SK-N-SH (cell line): Measurements from ENCODE around the gene MBOAT2. TPM values are rescaled to one million over a fixed set of nuclear protein-coding genes. Genes with fewer than 3 reads are reported as not detected.
A peak's percentile ranks its signal among the peaks of the same experiment; 100 is the strongest.

Source experiments
- CTCF ChIA-PET: fragments of 300-600, 350-600 bp; formaldehyde crosslinking; extraction: SDS; loops from one replicate; lab custom pipeline; 2021; lab: Yijun Ruan, JAX
- POLR2A ChIA-PET: fragments of 350-600 bp; sonication (Branson Sonifier 250); formaldehyde crosslinking; extraction: SDS; loops from one replicate; lab custom pipeline; 2020; ENCODE audit warnings: antibody characterized with exemption, inconsistent platforms; lab: Yijun Ruan, JAX
- DNase-seq: peaks from one replicate; pipeline ENCODE4 v3.0.0; 2012
- H2AFZ ChIP-seq: fragments of 200-600 bp; sonication (generic); 2 replicates; pipeline ENCODE4 v1.8.1; 2016; ENCODE audit warnings: antibody characterized with exemption, mild to moderate bottlenecking, low read depth
- H3F3A ChIP-seq: fragments of 200-600 bp; sonication (generic); replicated peaks from 2 replicates; pipeline ENCODE3; 2016; ENCODE audit warnings: antibody characterized with exemption, mild to moderate bottlenecking; ENCODE audit not compliant: insufficient read depth
- H3K27ac ChIP-seq, 2 experiments: fragments of 200-500 bp in 1 of 2; fragments of 200-600 bp in 1 of 2; sonication (Bioruptor generic) in 1 of 2; sonication (generic), shearing (Covaris generic) in 1 of 2; 2 replicates each; pipeline versions ENCODE4 v1.5.1 to v1.6.1; 2014 to 2016; ENCODE audit warnings: low read depth in 2 of 2, inconsistent platforms in 1 of 2, low read length in 1 of 2, mild to moderate bottlenecking in 1 of 2, mixed read lengths in 1 of 2
- H3K27me3 ChIP-seq: fragments of 200-600 bp; sonication (generic), shearing (Covaris generic); 2 replicates; pipeline ENCODE4 v1.6.1; 2016; ENCODE audit warnings: mixed run types; ENCODE audit not compliant: insufficient read depth
- H3K36me3 ChIP-seq, 2 experiments: fragments of 200-500 bp in 1 of 2; fragments of 200-600 bp in 1 of 2; sonication (Bioruptor generic) in 1 of 2; sonication (generic) in 1 of 2; replicated peaks in 1 of 2; 2 replicates each; pipeline versions ENCODE3 to v1.5.1; 2014 to 2016; ENCODE audit warnings: low read length in 1 of 2, mild to moderate bottlenecking in 1 of 2; ENCODE audit not compliant: insufficient read depth in 2 of 2, control insufficient read depth in 1 of 2
- H3K4me1 ChIP-seq, 2 experiments: fragments of 200-500 bp in 1 of 2; fragments of 200-600 bp in 1 of 2; sonication (Bioruptor generic) in 1 of 2; sonication (generic), shearing (Covaris generic) in 1 of 2; 2 replicates each; pipeline versions ENCODE4 v1.5.1 to v1.6.1; 2014 to 2016; ENCODE audit warnings: low read depth in 1 of 2, low read length in 1 of 2, mixed run types in 1 of 2; ENCODE audit not compliant: insufficient read depth in 2 of 2, control insufficient read depth in 1 of 2
- H3K4me2 ChIP-seq: fragments of 200-600 bp; sonication (generic), shearing (Covaris generic); 2 replicates; pipeline ENCODE4 v1.6.1; 2017; ENCODE audit warnings: mixed run types
- H3K4me3 ChIP-seq, 2 experiments: fragments of 200-500 bp in 1 of 2; fragments of 200-600 bp in 1 of 2; sonication (Bioruptor generic) in 1 of 2; sonication (generic), shearing (Covaris generic) in 1 of 2; 2 replicates each; pipeline versions ENCODE4 v1.5.1 to v1.8.1; 2014 to 2016; ENCODE audit warnings: low read depth in 2 of 2, inconsistent platforms in 1 of 2, low read length in 1 of 2, mild to moderate bottlenecking in 1 of 2, mixed read lengths in 1 of 2, moderate library complexity in 1 of 2
- H3K79me2 ChIP-seq: fragments of 200-600 bp; sonication (generic); 2 replicates; pipeline ENCODE4 v1.8.1; 2017; ENCODE audit warnings: mild to moderate bottlenecking; ENCODE audit not compliant: insufficient read depth
- H3K9ac ChIP-seq: fragments of 200-600 bp; sonication (generic); 2 replicates; pipeline ENCODE4 v1.6.1; 2017; ENCODE audit warnings: mixed run types
- H3K9me2 ChIP-seq: fragments of 200-600 bp; sonication (generic); 2 replicates; pipeline ENCODE4 v1.6.1; 2017; ENCODE audit warnings: mixed run types
- H3K9me3 ChIP-seq: fragments of 200-600 bp; sonication (generic); 2 replicates; pipeline ENCODE4 v1.6.1; 2017; ENCODE audit warnings: mixed run types, mild to moderate bottlenecking, moderate library complexity
- H4K20me1 ChIP-seq: fragments of 200-600 bp; sonication (generic); 2 replicates; pipeline ENCODE4 v1.6.1; 2017; ENCODE audit warnings: mild to moderate bottlenecking, mixed run types; ENCODE audit not compliant: insufficient read depth
- EZH2phosphoT487 ChIP-seq: fragments of 200-600 bp; sonication (generic); IDR thresholded peaks from 2 replicates; pipeline ENCODE4 v1.6.1; 2017; ENCODE audit warnings: low read depth, mixed run types, mild to moderate bottlenecking, antibody characterized with exemption, moderate library complexity, borderline replicate concordance
- FOSL2 ChIP-seq: IDR thresholded peaks from 2 replicates; pipeline ENCODE4 v1.4.0; 2012; ENCODE audit warnings: low read depth, mild to moderate bottlenecking, moderate library complexity, borderline replicate concordance
- MXI1 ChIP-seq: IDR thresholded peaks from 2 replicates; pipeline ENCODE4 v1.6.1; 2012; ENCODE audit warnings: mild to moderate bottlenecking, low read depth, low read length, improper control_type of control experiment
- NFIC ChIP-seq: IDR thresholded peaks from 2 replicates; pipeline ENCODE4 v1.4.0; 2012; ENCODE audit warnings: borderline replicate concordance
- RAD21 ChIP-seq: IDR thresholded peaks from 2 replicates; pipeline ENCODE4 v1.6.1; 2012; ENCODE audit warnings: mild to moderate bottlenecking, low read length
- RCOR1 ChIP-seq: fragments of 150-350 bp; IDR thresholded peaks from 2 replicates; pipeline ENCODE4 v1.6.1; 2017; ENCODE audit warnings: antibody characterized with exemption, low read length
- RXRA ChIP-seq: IDR thresholded peaks from 2 replicates; pipeline ENCODE4 v1.4.0; 2012; ENCODE audit warnings: low read depth, mild to moderate bottlenecking, borderline replicate concordance
- SIN3A ChIP-seq: IDR thresholded peaks from 2 replicates; pipeline ENCODE4 v1.6.1; 2012; ENCODE audit warnings: low read depth, mild to moderate bottlenecking, low read length, moderate library complexity, borderline replicate concordance
- SMC3 ChIP-seq: IDR thresholded peaks from 2 replicates; pipeline ENCODE4 v1.6.1; 2012; ENCODE audit warnings: low read depth, low read length, improper control_type of control experiment
- TCF12 ChIP-seq: IDR thresholded peaks from 2 replicates; pipeline ENCODE4 v1.4.0; 2012
- YY1 ChIP-seq: IDR thresholded peaks from 2 replicates; pipeline ENCODE4 v1.4.0; 2012; ENCODE audit warnings: low read depth, mild to moderate bottlenecking
- WGBS: methylation state at CpG from one replicate; pipeline ENCODE4 v1.1.6; 2017; ENCODE audit warnings: low lambda C conversion rate; 5-methylcytosine and 5-hydroxymethylcytosine counted together
- polyA plus RNA-seq, 3 experiments: library from polyadenylated mRNA; depleted of rRNA; stranded (reverse); fragments of >200 nt; gene quantifications; 2 replicates each; pipeline ENCODE4 v1.2.3, GENCODE V29; 2012
- TF ChIP-seq, protein P1 (sequence below): fragments of 200-600 bp; sonication (generic); IDR thresholded peaks from 2 replicates; pipeline ENCODE4 v1.6.1; 2017; ENCODE audit warnings: antibody characterized with exemption, mild to moderate bottlenecking, moderate library complexity
- TF ChIP-seq, protein P2 (sequence below): IDR thresholded peaks from 2 replicates; pipeline ENCODE4 v1.4.0; 2012; ENCODE audit warnings: low read depth, borderline replicate concordance

The MBOAT2 gene
- polyA plus RNA-seq, 1 of the 3 experiments (the other 2 are of a cell fraction), result 33.9 TPM

DNA sequence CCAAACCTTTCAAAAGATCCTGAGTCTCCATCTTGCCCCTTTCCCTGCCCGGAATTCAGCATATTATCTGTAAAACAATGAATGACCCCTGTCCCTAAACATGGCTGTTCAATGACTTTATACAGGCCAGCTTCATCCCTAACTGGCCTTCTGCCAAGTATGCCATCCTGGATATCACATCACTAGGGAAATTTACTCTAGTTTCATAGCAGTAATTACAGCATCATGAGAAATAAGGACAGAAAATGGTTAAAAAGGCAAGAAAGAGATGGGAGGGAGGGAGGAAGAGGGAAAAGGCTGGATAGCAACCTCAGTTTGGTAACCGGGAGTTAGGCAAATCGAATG, 4.4 kb downstream of the MBOAT2 start:
- no peak overlapping the region for H3K4me3 ChIP-seq
- DNase-seq, result peak; percentile 74
- H3K79me2 ChIP-seq, result peaks cover 93% of the 10 kb centered on the region
- peaks cover 21 to 40% of the 10 kb centered on the region in 2 experiments; a peak in 3 of 4 replicates for H3K4me1 ChIP-seq
- H3K9me2 ChIP-seq, result no peaks in the 10 kb centered on the region
- no peaks in the 10 kb centered on the region for H3K9me3 ChIP-seq
- no peaks in the 10 kb centered on the region for H3K27me3 ChIP-seq
- H3K36me3 ChIP-seq, result no peaks in the 10 kb centered on the region
- H3K9ac ChIP-seq, result no peak overlapping the region
- no peaks in the 10 kb centered on the region for H3F3A ChIP-seq
- TF ChIP-seq MXI1, result 0 out of 2 replicates have a peak, but pooled peaks have one; percentile 1
- TF ChIP-seq NFIC, result peak; percentile 47; the same call in 1 of the 2 replicates
- no peak for TF ChIP-seq RCOR1
- peak overlapping the region in 1 of 2 experiments; percentile 20; a peak in 1 of 4 replicates for H3K27ac ChIP-seq
- H2AFZ ChIP-seq, result no peak overlapping the region
- WGBS, result 83% methylated on average over 3 of the region's 3 CpGs
- H4K20me1 ChIP-seq, result peaks cover 55% of the 10 kb centered on the region
- ChIA-PET CTCF (interaction anchor here (1.7 kb wide), 1 partner anchor 141 kb away, joined by 5 read pairs; no protein-coding TSS in a partner anchor), POLR2A (interaction anchor here (1.0 kb wide), 1 partner anchor 162 kb away, joined by 3 read pairs; no protein-coding TSS in a partner anchor)
- 0 out of 2 replicates have a peak overlapping the region, but pooled peaks have one; percentile 16 for H3K4me2 ChIP-seq

DNA sequence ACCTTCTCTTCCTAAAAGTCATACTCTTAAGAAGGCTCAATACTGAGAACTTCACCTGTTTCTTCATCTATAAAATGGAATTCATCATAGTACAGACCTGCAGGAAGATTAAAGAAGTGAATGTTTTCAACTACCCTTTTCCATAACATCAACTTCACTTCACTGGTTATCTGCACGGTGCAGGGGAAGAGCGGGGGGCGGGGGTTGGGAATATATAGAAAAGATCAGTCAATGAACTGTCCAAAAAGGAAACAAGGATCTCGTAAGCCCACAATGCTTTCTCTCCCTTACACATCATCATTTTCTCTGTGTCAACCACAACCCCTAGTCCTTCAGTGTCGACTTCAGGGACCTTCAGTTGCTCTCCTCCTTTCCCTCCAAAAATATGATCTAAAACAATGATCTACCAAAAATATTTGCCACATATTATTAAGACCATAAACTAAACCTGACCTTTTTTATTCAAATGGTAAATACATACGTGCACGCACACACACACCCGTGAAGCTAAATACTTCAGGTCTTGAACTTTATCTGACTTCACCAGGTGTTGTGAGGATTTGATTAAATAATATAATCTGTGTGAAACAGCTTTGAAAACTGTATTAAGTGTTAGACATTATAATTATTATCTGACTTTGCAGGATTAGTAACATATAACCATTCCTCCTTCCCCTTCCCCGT, 4.9 kb downstream of the MBOAT2 start:
- POLR2A ChIA-PET, result interaction anchor here (1.0 kb wide), 1 partner anchor 162 kb away, joined by 3 read pairs; no protein-coding TSS in a partner anchor
- no peaks in the 10 kb centered on the region for H3K9me3 ChIP-seq
- H3K9ac ChIP-seq, result no peak overlapping the region
- DNase-seq, result no peak
- H3K4me3 ChIP-seq, result no peak overlapping the region
- CTCF ChIA-PET, result interaction anchor here (1.7 kb wide), 1 partner anchor 141 kb away, joined by 5 read pairs; no protein-coding TSS in a partner anchor
- H4K20me1 ChIP-seq, result peaks cover 59% of the 10 kb centered on the region
- no peak overlapping the region for H3K4me2 ChIP-seq
- WGBS, result 92% methylated on average over 9 of the region's 9 CpGs
- H3K9me2 ChIP-seq, result no peaks in the 10 kb centered on the region
- 0 out of 4 replicates have a peak overlapping the region, but pooled peaks of 1 of the 2 experiments have one; percentile 20 for H3K27ac ChIP-seq
- peaks cover 98% of the 10 kb centered on the region for H3K79me2 ChIP-seq
- H3K27me3 ChIP-seq, result no peaks in the 10 kb centered on the region
- H3K4me1 ChIP-seq, result peaks cover 21 to 40% of the 10 kb centered on the region in 2 experiments; a peak in 3 of 4 replicates
- no peaks in the 10 kb centered on the region for H3K36me3 ChIP-seq
- TF ChIP-seq, protein P1, sequence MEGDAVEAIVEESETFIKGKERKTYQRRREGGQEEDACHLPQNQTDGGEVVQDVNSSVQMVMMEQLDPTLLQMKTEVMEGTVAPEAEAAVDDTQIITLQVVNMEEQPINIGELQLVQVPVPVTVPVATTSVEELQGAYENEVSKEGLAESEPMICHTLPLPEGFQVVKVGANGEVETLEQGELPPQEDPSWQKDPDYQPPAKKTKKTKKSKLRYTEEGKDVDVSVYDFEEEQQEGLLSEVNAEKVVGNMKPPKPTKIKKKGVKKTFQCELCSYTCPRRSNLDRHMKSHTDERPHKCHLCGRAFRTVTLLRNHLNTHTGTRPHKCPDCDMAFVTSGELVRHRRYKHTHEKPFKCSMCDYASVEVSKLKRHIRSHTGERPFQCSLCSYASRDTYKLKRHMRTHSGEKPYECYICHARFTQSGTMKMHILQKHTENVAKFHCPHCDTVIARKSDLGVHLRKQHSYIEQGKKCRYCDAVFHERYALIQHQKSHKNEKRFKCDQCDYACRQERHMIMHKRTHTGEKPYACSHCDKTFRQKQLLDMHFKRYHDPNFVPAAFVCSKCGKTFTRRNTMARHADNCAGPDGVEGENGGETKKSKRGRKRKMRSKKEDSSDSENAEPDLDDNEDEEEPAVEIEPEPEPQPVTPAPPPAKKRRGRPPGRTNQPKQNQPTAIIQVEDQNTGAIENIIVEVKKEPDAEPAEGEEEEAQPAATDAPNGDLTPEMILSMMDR, result no peak
- TF ChIP-seq, protein P2, sequence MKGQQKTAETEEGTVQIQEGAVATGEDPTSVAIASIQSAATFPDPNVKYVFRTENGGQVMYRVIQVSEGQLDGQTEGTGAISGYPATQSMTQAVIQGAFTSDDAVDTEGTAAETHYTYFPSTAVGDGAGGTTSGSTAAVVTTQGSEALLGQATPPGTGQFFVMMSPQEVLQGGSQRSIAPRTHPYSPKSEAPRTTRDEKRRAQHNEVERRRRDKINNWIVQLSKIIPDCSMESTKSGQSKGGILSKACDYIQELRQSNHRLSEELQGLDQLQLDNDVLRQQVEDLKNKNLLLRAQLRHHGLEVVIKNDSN, result no peak
- TF ChIP-seq FOSL2 (no peak), RCOR1 (no peak), SIN3A (no peak), YY1 (no peak), NFIC (no peak), SMC3 (no peak), EZH2phosphoT487 (no peak), RAD21 (no peak), TCF12 (no peak), RXRA (no peak)
- no peak overlapping the region for H2AFZ ChIP-seq
- H3F3A ChIP-seq, result no peaks in the 10 kb centered on the region
